Keratinocyte (primary cell): ENCODE data around the gene RPS21. TPM values are rescaled to one million over a fixed set of nuclear protein-coding genes. Genes with fewer than 3 reads are reported as not detected.

Experiments
- DNase-seq: peaks from one replicate; pipeline ENCODE4 v3.0.0-alpha.2; 2011; ENCODE audit warnings: low read depth, missing footprints, low spot score
- FAIRE-seq: peaks from 2 replicates; lab custom pipeline; 2011; peaks lifted over from hg19 to GRCh38; lab: Jason Lieb, UNC
- H2AFZ ChIP-seq: 2 replicates; pipeline ENCODE4 v1.6.0; 2012; ENCODE audit warnings: low read length, control low read depth, inconsistent platforms; ENCODE audit not compliant: control insufficient read depth
- H3K27ac ChIP-seq: 2 replicates; pipeline ENCODE4 v1.5.1; 2011; ENCODE audit warnings: low read length; ENCODE audit not compliant: control insufficient read depth, insufficient read depth
- H3K27me3 ChIP-seq: 3 replicates; pipeline ENCODE4 v1.6.0; 2011; ENCODE audit warnings: low read length; ENCODE audit not compliant: control insufficient read depth, insufficient read depth; ENCODE audit errors: extremely low read depth
- H3K36me3 ChIP-seq, 2 experiments: 2 replicates in 1 of 2; 3 replicates in 1 of 2; pipeline ENCODE4 v1.5.1; 2011; ENCODE audit warnings: low read length in 2 of 2, mild to moderate bottlenecking in 1 of 2; ENCODE audit not compliant: control insufficient read depth in 2 of 2, insufficient read depth in 2 of 2; ENCODE audit errors: extremely low read depth in 1 of 2
- H3K4me1 ChIP-seq: 3 replicates; pipeline ENCODE4 v1.5.1; 2011; ENCODE audit warnings: low read length; ENCODE audit not compliant: control insufficient read depth, insufficient read depth; ENCODE audit errors: extremely low read depth
- H3K4me2 ChIP-seq: 3 replicates; pipeline ENCODE4 v1.6.0; 2011; ENCODE audit warnings: low read depth, low read length; ENCODE audit not compliant: control insufficient read depth, insufficient read depth; ENCODE audit errors: extremely low read depth
- H3K4me3 ChIP-seq, 3 experiments: fragments of 200-600 bp in 1 of 3; sonication (generic) in 1 of 3; 2 replicates in 2 of 3; 3 replicates in 1 of 3; pipeline ENCODE4 v1.5.1; 2011 to 2016; ENCODE audit warnings: low read length in 3 of 3, mild to moderate bottlenecking in 3 of 3, control low read depth in 2 of 3, inconsistent platforms in 1 of 3, low read depth in 1 of 3, mixed read lengths in 1 of 3, mixed run types in 1 of 3, moderate library complexity in 1 of 3; ENCODE audit not compliant: control insufficient read depth in 2 of 3, insufficient read depth in 2 of 3; ENCODE audit errors: extremely low read depth in 1 of 3
- H3K79me2 ChIP-seq: 2 replicates; pipeline ENCODE4 v1.6.0; 2012; ENCODE audit warnings: low read length; ENCODE audit not compliant: control insufficient read depth, insufficient read depth
- H3K9ac ChIP-seq: 3 replicates; pipeline ENCODE4 v1.6.0; 2011; ENCODE audit warnings: low read length; ENCODE audit not compliant: control insufficient read depth, insufficient read depth; ENCODE audit errors: extremely low read depth
- H3K9me1 ChIP-seq: 3 replicates; pipeline ENCODE4 v1.6.0; 2011; ENCODE audit warnings: low read length; ENCODE audit not compliant: control insufficient read depth, insufficient read depth; ENCODE audit errors: extremely low read depth
- H3K9me3 ChIP-seq: 2 replicates; pipeline ENCODE4 v1.5.1; 2012; ENCODE audit warnings: low read depth, low read length; ENCODE audit not compliant: control insufficient read depth
- H4K20me1 ChIP-seq: 3 replicates; pipeline ENCODE4 v1.6.0; 2011; ENCODE audit warnings: low read length; ENCODE audit not compliant: control insufficient read depth, insufficient read depth; ENCODE audit errors: extremely low read depth
- CTCF ChIP-seq, 3 experiments: IDR thresholded peaks in 1 of 3; conservative IDR thresholded peaks in 1 of 3; optimal IDR thresholded peaks in 1 of 3; 2 replicates in 2 of 3; 3 replicates in 1 of 3; pipeline versions ENCODE3 to v1.5.1; 2011; ENCODE audit warnings: low read length in 3 of 3, mild to moderate bottlenecking in 3 of 3, moderate library complexity in 2 of 3, control low read depth in 1 of 3, inconsistent platforms in 1 of 3; ENCODE audit not compliant: insufficient read depth in 2 of 3; ENCODE audit errors: extremely low read depth in 1 of 3
- EZH2 ChIP-seq: IDR thresholded peaks from one replicate; pipeline ENCODE4 v1.6.1; 2012; ENCODE audit warnings: inconsistent platforms, mild to moderate bottlenecking, low read length, moderate library complexity
- dilution Hi-C: fragments of 300-500 bp; cut with MboI; formaldehyde crosslinking; loops from one replicate; pipeline ENCODE4 v1.7.0; 2020; ENCODE audit warnings: low sequenced_read_pairs; ENCODE audit not compliant: extremely low pct_ligation_motif_present
- polyA plus RNA-seq, 5 experiments: library from polyadenylated mRNA; depleted of rRNA in 3 of 5; stranded (reverse) in 3 of 5; stranded (forward) in 1 of 5; unstranded in 1 of 5; fragments of >200 nt; gene quantifications; 1 replicate in 1 of 5; 2 replicates in 3 of 5; 3 replicates in 1 of 5; pipeline versions ENCODE4 v1.2.1 to v1.2.3, GENCODE V29; 2011 to 2012; ENCODE audit warnings: missing spikeins in 2 of 5, low read depth in 1 of 5, low replicate concordance in 1 of 5

RPS21 gene
- polyA plus RNA-seq, 1 donor (not counting 4 experiments of a cell fraction or from before 2014, with no cell fraction given), result 3,874 TPM

- dilution Hi-C loops, result no loop called here
- H3K4me3 ChIP-seq, result no peak overlapping the region
- H3K9me3 ChIP-seq, result no peaks in the 10 kb centered on the region
- no peak overlapping the region for H2AFZ ChIP-seq
- no peak overlapping the region for H3K4me2 ChIP-seq
- no peak overlapping the region for H3K9ac ChIP-seq
- peaks cover 19% of the 10 kb centered on the region for H3K79me2 ChIP-seq
- no peaks in the 10 kb centered on the region for H3K27me3 ChIP-seq
- FAIRE-seq, result no peak
- H3K9me1 ChIP-seq, result no peaks in the 10 kb centered on the region
- H3K27ac ChIP-seq, result no peak overlapping the region
- DNase-seq, result no peak
- H3K4me1 ChIP-seq, result peaks cover 4% of the 10 kb centered on the region
- TF ChIP-seq CTCF (optimal IDR thresholded peaks at IDR 0.05 in 1 of 3, IDR thresholded peaks at IDR 0.05 in 1 of 3, conservative IDR thresholded peaks at IDR 0.05 in 1 of 3; ENCODE audit: extremely low read depth in 1 of 3, insufficient read depth in 2 of 3, low read length in 3 of 3) (no peak), EZH2 (no peak)
- peaks cover 10% of the 10 kb centered on the region for H4K20me1 ChIP-seq
- H3K36me3 ChIP-seq, result peaks cover 20 to 23% of the 10 kb centered on the region in 2 experiments
Measured at GRCh38 chr20:62393335-62393665, 6.4 kb downstream of the RPS21 start.

GRCh38 chr20:62393830-62394229 lies 6.9 kb downstream of the RPS21 start:
- no peak overlapping the region for H3K4me3 ChIP-seq
- H4K20me1 ChIP-seq, result peaks cover 8% of the 10 kb centered on the region
- TF ChIP-seq CTCF (optimal IDR thresholded peaks at IDR 0.05 in 1 of 3, IDR thresholded peaks at IDR 0.05 in 1 of 3, conservative IDR thresholded peaks at IDR 0.05 in 1 of 3; ENCODE audit: extremely low read depth in 1 of 3, insufficient read depth in 2 of 3, low read length in 3 of 3) (no peak), EZH2 (no peak)
- H3K27me3 ChIP-seq, result no peaks in the 10 kb centered on the region
- peaks cover 16 to 18% of the 10 kb centered on the region in 2 experiments for H3K36me3 ChIP-seq
- no peaks in the 10 kb centered on the region for H3K9me3 ChIP-seq
- no peak overlapping the region for H3K4me2 ChIP-seq
- peaks cover 14% of the 10 kb centered on the region for H3K79me2 ChIP-seq
- DNase-seq (no peak), FAIRE-seq (no peak)
- dilution Hi-C loops, result no loop called here
- H3K9ac ChIP-seq, result no peak overlapping the region
- H3K27ac ChIP-seq, result no peak overlapping the region
- H3K9me1 ChIP-seq, result no peaks in the 10 kb centered on the region
- no peaks in the 10 kb centered on the region for H3K4me1 ChIP-seq
- H2AFZ ChIP-seq, result no peak overlapping the region
